ENCODE results near the gene FOSL2. TPM values are rescaled to one million over a fixed set of nuclear protein-coding genes. Genes with fewer than 3 reads are reported as not detected.

The FOSL2 gene
- total RNA-seq, 1 donor from 2014 or later, result 106 TPM

Other genes starting within 250 kb of the FOSL2 start
- 0.24 and 0.31 TPM in 2 replicates for gene PLB1, start 103.2 kb downstream of the FOSL2 start, total RNA-seq